Measurements from ENCODE around the gene TNNC1. TPM values are rescaled to one million over a fixed set of nuclear protein-coding genes. Genes with fewer than 3 reads are reported as not detected.

TNNC1 gene
- total and polyA plus RNA-seq, 2 donors (not counting 3 experiments of a cell fraction or from before 2014, with no cell fraction given) = 0.12 TPM; not detected in 1

GRCh38 chr3:52401551-52401950 is 52.3 kb downstream of the TNNC1 start:
- Histone ChIP-seq H3K9ac (replicated peaks; ENCODE audit: extremely low read depth, insufficient read depth, low read length) (no peak overlapping the region), H3K4me3 (replicated peaks in 1 of 3; ENCODE audit: insufficient read depth in 1 of 3, low read depth in 1 of 3, low read length in 3 of 3) (no peak overlapping the region), H3K4me1 (ENCODE audit: control insufficient read depth, extremely low read depth, insufficient read depth, low read length) (no peaks in the 10 kb centered on the region), H3K27ac (ENCODE audit: insufficient read depth, low read depth, low read length) (no peak overlapping the region), H3K27me3 (ENCODE audit: control insufficient read depth in 2 of 2, insufficient read depth in 2 of 2, low read length in 2 of 2) (no peaks in the 10 kb centered on the region), H2AFZ (ENCODE audit: low read depth, low read length) (no peak overlapping the region), H3K9me3 (replicated peaks; ENCODE audit: control insufficient read depth, insufficient read depth, low read length) (no peaks in the 10 kb centered on the region), H3K9me1 (replicated peaks; ENCODE audit: control insufficient read depth, extremely low read depth, insufficient read depth, low read length) (no peaks in the 10 kb centered on the region), H4K20me1 (replicated peaks; ENCODE audit: control insufficient read depth, extremely low read depth, insufficient read depth, low read length) (no peaks in the 10 kb centered on the region), H3K36me3 (ENCODE audit: control insufficient read depth in 2 of 2, extremely low read depth in 1 of 2, insufficient read depth in 2 of 2, low read length in 2 of 2) (peaks cover 0 to 55% of the 10 kb centered on the region in 2 experiments), H3K4me2 (ENCODE audit: insufficient read depth, low read length) (no peak overlapping the region), H3K79me2 (ENCODE audit: control insufficient read depth, insufficient read depth, low read length) (no peaks in the 10 kb centered on the region)
- DNase-seq (ENCODE audit: low read depth, low spot score) (no peak), FAIRE-seq (no peak)
- intact Hi-C loops (cut with micrococcal nuclease) = no loop called here
- TF ChIP-seq GATA2 (IDR thresholded peaks at IDR 0.05; ENCODE audit: insufficient read depth, insufficient read length, low read depth, low read length) (no peak), POLR2AphosphoS5 (IDR thresholded peaks at IDR 0.05; ENCODE audit: insufficient read depth, low read depth, low read length) (no peak), JUN (IDR thresholded peaks at IDR 0.05; ENCODE audit: borderline replicate concordance, insufficient read depth, insufficient read length, low read depth) (no peak), FOS (IDR thresholded peaks at IDR 0.05; ENCODE audit: borderline replicate concordance, insufficient read depth, low read length) (no peak), EZH2 (IDR thresholded peaks at IDR 0.05; ENCODE audit: borderline replicate concordance, low read depth, low read length, severe bottlenecking) (no peak), MYC (IDR thresholded peaks at IDR 0.05; ENCODE audit: low read depth, low read length) (no peak), MAX (IDR thresholded peaks at IDR 0.05; ENCODE audit: insufficient read depth, insufficient read length) (no peak), POLR2A (IDR thresholded peaks at IDR 0.05; ENCODE audit: low read depth, low read length) (no peak)
- TF ChIP-seq, protein P1, sequence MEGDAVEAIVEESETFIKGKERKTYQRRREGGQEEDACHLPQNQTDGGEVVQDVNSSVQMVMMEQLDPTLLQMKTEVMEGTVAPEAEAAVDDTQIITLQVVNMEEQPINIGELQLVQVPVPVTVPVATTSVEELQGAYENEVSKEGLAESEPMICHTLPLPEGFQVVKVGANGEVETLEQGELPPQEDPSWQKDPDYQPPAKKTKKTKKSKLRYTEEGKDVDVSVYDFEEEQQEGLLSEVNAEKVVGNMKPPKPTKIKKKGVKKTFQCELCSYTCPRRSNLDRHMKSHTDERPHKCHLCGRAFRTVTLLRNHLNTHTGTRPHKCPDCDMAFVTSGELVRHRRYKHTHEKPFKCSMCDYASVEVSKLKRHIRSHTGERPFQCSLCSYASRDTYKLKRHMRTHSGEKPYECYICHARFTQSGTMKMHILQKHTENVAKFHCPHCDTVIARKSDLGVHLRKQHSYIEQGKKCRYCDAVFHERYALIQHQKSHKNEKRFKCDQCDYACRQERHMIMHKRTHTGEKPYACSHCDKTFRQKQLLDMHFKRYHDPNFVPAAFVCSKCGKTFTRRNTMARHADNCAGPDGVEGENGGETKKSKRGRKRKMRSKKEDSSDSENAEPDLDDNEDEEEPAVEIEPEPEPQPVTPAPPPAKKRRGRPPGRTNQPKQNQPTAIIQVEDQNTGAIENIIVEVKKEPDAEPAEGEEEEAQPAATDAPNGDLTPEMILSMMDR (IDR thresholded peaks at IDR 0.05; ENCODE audit: extremely low read depth in 1 of 2, insufficient read depth in 1 of 2, low read depth in 1 of 2, low read length in 2 of 2) = no peak
- BruUV-seq (replicated peaks) = no TSS peak
- dilution Hi-C loops (cut with MboI; ENCODE audit: extremely low pct_ligation_motif_present, low sequenced_read_pairs) = no loop called here
- ChIA-PET POLR2A (no interaction called here), CTCF (no interaction called here)

Other genes with a start within 250 kb of the TNNC1 start
- 0.07 TPM in 1 of 2 replicates, not detected in the other for gene TLR9, start 228.4 kb downstream of the TNNC1 start, total RNA-seq
- gene TLR9, start 228.4 kb downstream of the TNNC1 start, polyA plus RNA-seq = 0.11 TPM in 1 of 2 replicates, not detected in the other
- 82.6 and 82.9 TPM in 2 replicates for gene TWF2, start 214.9 kb downstream of the TNNC1 start, total RNA-seq
- 134 and 156 TPM in 2 replicates for gene TWF2, start 214.9 kb downstream of the TNNC1 start, polyA plus RNA-seq
- gene PPM1M, start 208.3 kb downstream of the TNNC1 start, total RNA-seq = 13.0 and 13.7 TPM in 2 replicates
- gene PPM1M, start 208.3 kb downstream of the TNNC1 start, polyA plus RNA-seq = 17.5 and 19.4 TPM in 2 replicates
- gene WDR82, start 175.4 kb downstream of the TNNC1 start, total RNA-seq = 71.3 and 71.8 TPM in 2 replicates
- 30.7 and 39.9 TPM in 2 replicates for gene WDR82, start 175.4 kb downstream of the TNNC1 start, polyA plus RNA-seq
- 20.9 and 24.1 TPM in 2 replicates for gene GLYCTK, start 166.2 kb downstream of the TNNC1 start, total RNA-seq
- 35.4 and 43.6 TPM in 2 replicates for gene GLYCTK, start 166.2 kb downstream of the TNNC1 start, polyA plus RNA-seq
- gene DNAH1, start 137.7 kb downstream of the TNNC1 start, total RNA-seq = 5.0 and 5.8 TPM in 2 replicates
- gene DNAH1, start 137.7 kb downstream of the TNNC1 start, polyA plus RNA-seq = 6.0 and 7.4 TPM in 2 replicates
- 90.4 and 91.0 TPM in 2 replicates for gene BAP1, start 44.0 kb downstream of the TNNC1 start, total RNA-seq
- gene BAP1, start 44.0 kb downstream of the TNNC1 start, polyA plus RNA-seq = 82.5 and 89.6 TPM in 2 replicates
- 6.5 and 7.8 TPM in 2 replicates for gene PHF7, start 43.4 kb downstream of the TNNC1 start, total RNA-seq
- 3.0 and 4.6 TPM in 2 replicates for gene PHF7, start 43.4 kb downstream of the TNNC1 start, polyA plus RNA-seq
- gene SEMA3G, start 8.9 kb downstream of the TNNC1 start, total RNA-seq = 22.6 and 24.6 TPM in 2 replicates
- 27.9 and 34.0 TPM in 2 replicates for gene SEMA3G, start 8.9 kb downstream of the TNNC1 start, polyA plus RNA-seq
- 153 and 156 TPM in 2 replicates for gene NISCH, start 1.6 kb upstream of the TNNC1 start, total RNA-seq
- gene NISCH, start 1.6 kb upstream of the TNNC1 start, polyA plus RNA-seq = 178 and 196 TPM in 2 replicates
- gene STAB1, start 41.3 kb upstream of the TNNC1 start, total RNA-seq = 340 and 369 TPM in 2 replicates
- gene STAB1, start 41.3 kb upstream of the TNNC1 start, polyA plus RNA-seq = 369 and 413 TPM in 2 replicates
- 298 and 327 TPM in 2 replicates for gene NT5DC2, start 79.8 kb upstream of the TNNC1 start, total RNA-seq
- 402 and 516 TPM in 2 replicates for gene NT5DC2, start 79.8 kb upstream of the TNNC1 start, polyA plus RNA-seq
- 22.6 and 34.6 TPM in 2 replicates for gene UQCC5, start 82.6 kb upstream of the TNNC1 start, total RNA-seq
- gene UQCC5, start 82.6 kb upstream of the TNNC1 start, polyA plus RNA-seq = 9.9 and 28.2 TPM in 2 replicates
- 77.1 and 87.1 TPM in 2 replicates for gene PBRM1, start 231.9 kb upstream of the TNNC1 start, total RNA-seq
- gene PBRM1, start 231.9 kb upstream of the TNNC1 start, polyA plus RNA-seq = 18.2 and 26.7 TPM in 2 replicates
- gene GNL3, start 232.0 kb upstream of the TNNC1 start, total RNA-seq = 109 and 111 TPM in 2 replicates
- 21.0 and 27.8 TPM in 2 replicates for gene GNL3, start 232.0 kb upstream of the TNNC1 start, polyA plus RNA-seq

All from endothelial cell of umbilical vein (primary cell).